ENCODE data around the gene KCNIP2. TPM values are rescaled to one million over a fixed set of nuclear protein-coding genes. Genes with fewer than 3 reads are reported as not detected.

The KCNIP2 gene
- total RNA-seq, 2 donors from 2014 or later, result 192 to 653 TPM

DNA sequence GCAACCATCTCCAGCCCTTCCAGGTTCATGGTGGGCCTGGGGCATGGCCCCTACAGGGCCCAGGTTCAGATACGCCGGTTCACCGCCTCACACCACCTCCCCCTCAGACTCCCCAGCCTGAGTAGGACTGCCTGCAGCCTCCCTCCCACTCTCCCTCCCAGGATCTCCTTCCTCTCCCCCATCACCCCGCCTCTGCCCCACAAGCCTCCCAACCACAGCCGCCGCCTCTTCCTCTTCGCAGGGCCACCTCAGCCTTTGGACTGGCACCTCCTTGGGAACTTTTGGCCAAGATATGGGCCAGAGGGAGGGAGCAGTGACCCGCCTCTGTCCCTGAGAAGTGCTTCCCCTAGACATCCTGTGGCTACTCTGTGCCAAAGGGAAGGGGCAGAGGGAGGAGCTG lies 9.3 kb downstream of the KCNIP2 start:
- H3K27ac ChIP-seq, result no peak overlapping the region
- H3K9me3 ChIP-seq, result no peaks in the 10 kb centered on the region
- H3K36me3 ChIP-seq, result no peaks in the 10 kb centered on the region
- no peak for TF ChIP-seq CTCF (IDR thresholded peaks at IDR 0.05)
- no peak for DNase-seq (ENCODE audit: low spot score)
- no peak overlapping the region for H3K4me3 ChIP-seq
- no peaks in the 10 kb centered on the region for H3K27me3 ChIP-seq
- H3K4me1 ChIP-seq, result peaks cover 0 to 67% of the 10 kb centered on the region in 2 donors

GRCh38 chr10:101833466-101833865 lies 10.1 kb downstream of the KCNIP2 start:
- Histone ChIP-seq H3K36me3 (no peaks in the 10 kb centered on the region), H3K4me1 (peaks cover 0 to 65% of the 10 kb centered on the region in 2 donors)
- TF ChIP-seq CTCF (IDR thresholded peaks at IDR 0.05), result no peak

GRCh38 chr10:101832325-101832771 lies 11.3 kb downstream of the KCNIP2 start:
- H3K27me3 ChIP-seq, result no peaks in the 10 kb centered on the region
- H3K36me3 ChIP-seq, result peaks cover 7% of the 10 kb centered on the region
- no peak overlapping the region for H3K4me3 ChIP-seq
- peaks cover 0 to 56% of the 10 kb centered on the region in 2 donors for H3K4me1 ChIP-seq
- TF ChIP-seq CTCF (IDR thresholded peaks at IDR 0.05), result no peak
- H3K9me3 ChIP-seq, result no peaks in the 10 kb centered on the region
- no peak for DNase-seq (ENCODE audit: low spot score)
- H3K27ac ChIP-seq, result no peak overlapping the region

More at GRCh38 chr10:101833466-101833865, 10.1 kb downstream of the KCNIP2 start:
- Histone ChIP-seq H3K27ac (no peak overlapping the region), H3K27me3 (no peaks in the 10 kb centered on the region), H3K4me3 (no peak overlapping the region), H3K9me3 (no peaks in the 10 kb centered on the region)
- DNase-seq (ENCODE audit: low spot score), result no peak

DNA sequence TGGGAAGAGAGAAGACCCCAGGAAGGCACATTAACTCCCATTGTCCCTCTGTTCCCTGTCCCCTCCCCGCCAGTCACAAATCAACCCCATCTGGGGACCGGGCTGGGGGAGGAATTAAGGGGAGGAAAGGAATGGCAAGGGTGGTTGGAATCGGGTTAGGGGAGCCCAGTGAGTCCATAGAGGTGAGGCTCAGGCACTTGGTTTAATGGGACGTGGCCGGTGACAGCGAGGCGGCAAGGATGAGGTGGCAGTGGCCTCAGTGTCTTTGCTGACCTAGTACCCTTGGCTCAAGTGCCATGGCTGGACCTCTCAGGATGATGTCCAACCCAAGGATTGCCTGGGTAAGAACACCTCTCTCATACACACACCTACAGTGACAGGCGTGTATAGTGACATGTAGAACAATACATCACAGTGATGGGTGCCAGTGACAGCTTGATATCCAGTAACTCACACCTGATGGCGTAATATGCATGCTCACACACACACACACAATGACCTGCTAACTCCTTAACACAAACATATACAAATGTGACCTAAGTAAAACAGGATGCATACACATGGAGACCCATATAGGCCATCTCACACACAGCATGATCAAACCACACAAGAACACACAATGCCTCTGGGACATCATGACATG lies 12.3 kb downstream of the KCNIP2 start:
- TF ChIP-seq CTCF (IDR thresholded peaks at IDR 0.05), result no peak
- H3K36me3 ChIP-seq, result peaks cover 11% of the 10 kb centered on the region
- H3K4me1 ChIP-seq, result peaks cover 0 to 52% of the 10 kb centered on the region in 2 donors
- no peak for DNase-seq (ENCODE audit: low spot score)
- peak overlapping the region; percentile 53 to 64 for H3K27ac ChIP-seq
- no peaks in the 10 kb centered on the region for H3K9me3 ChIP-seq
- no peaks in the 10 kb centered on the region for H3K27me3 ChIP-seq
- H3K4me3 ChIP-seq, result peak overlapping the region; percentile 27 to 55

GRCh38 chr10:101830322-101831168 lies 13.1 kb downstream of the KCNIP2 start:
- DNase-seq (ENCODE audit: low spot score), result peak; percentile 87
- peak overlapping the region; percentile 27 to 55 for H3K4me3 ChIP-seq
- no peaks in the 10 kb centered on the region for H3K9me3 ChIP-seq
- H3K27me3 ChIP-seq, result no peaks in the 10 kb centered on the region
- H3K27ac ChIP-seq, result peak overlapping the region; percentile 53 to 64
- H3K36me3 ChIP-seq, result peaks cover 11% of the 10 kb centered on the region
- H3K4me1 ChIP-seq, result peaks cover 0 to 45% of the 10 kb centered on the region in 2 donors
- TF ChIP-seq CTCF (IDR thresholded peaks at IDR 0.05), result no peak
